Uterus (tissue), 4 donors: ENCODE results near the gene CDC42BPG. TPM values are rescaled to one million over a fixed set of nuclear protein-coding genes. Genes with fewer than 3 reads are reported as not detected.

Experiments used
- DNase-seq, 2 donors: peaks; one replicate each; pipeline ENCODE4 v3.0.0-alpha.2; 2019 to 2020
- H3K27ac ChIP-seq, 2 donors: fragments of 200-600 bp; sonication (generic); 1 replicate in 1 of 2; 2 replicates in 1 of 2; pipeline ENCODE4 v1.5.1; 2016 to 2018
- H3K27me3 ChIP-seq, 2 donors: fragments of 200-600 bp; sonication (generic); one replicate each; pipeline ENCODE4 v1.5.1; 2018 to 2019; ENCODE audit warnings: control low read depth in 1 of 2
- H3K36me3 ChIP-seq, 2 donors: fragments of 200-600 bp; sonication (generic); one replicate each; pipeline ENCODE4 v1.5.1; 2019; ENCODE audit warnings: control low read depth in 1 of 2
- H3K4me1 ChIP-seq, 2 donors: fragments of 200-600 bp; sonication (generic); one replicate each; pipeline ENCODE4 v1.5.1; 2018 to 2019; ENCODE audit warnings: control low read depth in 1 of 2
- H3K4me3 ChIP-seq, 2 donors: fragments of 200-600 bp; sonication (generic); 1 replicate in 1 of 2; 2 replicates in 1 of 2; pipeline ENCODE4 v1.5.1; 2018 to 2019; ENCODE audit warnings: mild to moderate bottlenecking in 1 of 2
- H3K9me3 ChIP-seq, 2 donors: fragments of 200-600 bp; sonication (generic); one replicate each; pipeline ENCODE4 v1.5.1; 2019; ENCODE audit warnings: control low read depth in 1 of 2
- POLR2A ChIP-seq, 2 donors: fragments of 450-650 bp; IDR thresholded peaks; one replicate each; pipeline ENCODE4 v1.6.1; 2016; ENCODE audit warnings: antibody characterized with exemption in 2 of 2, mild to moderate bottlenecking in 1 of 2, moderate library complexity in 1 of 2
- intact Hi-C: fragments of 100-400 bp; cut with DNase I; formaldehyde crosslinking; loops from one replicate; pipeline ENCODE4 v1.15.1; 2023; ENCODE audit warnings: low total_unique reads
- total RNA-seq, 4 donors: library from RNA; depleted of rRNA in 3 of 4; stranded (reverse); fragments of >200 nt in 3 of 4; gene quantifications; one replicate each; pipeline versions ENCODE4 v1.1.0 to v1.2.4, GENCODE V29; 2014 to 2023
- TF ChIP-seq, protein P1 (sequence below), 4 experiments: fragments of 200-600 bp in 2 of 4; fragments of 450-650 bp in 2 of 4; sonication (generic) in 2 of 4; IDR thresholded peaks; one replicate each; pipeline ENCODE4 v1.5.1; 2016 to 2019; ENCODE audit warnings: antibody characterized with exemption in 4 of 4, mild to moderate bottlenecking in 2 of 4, moderate library complexity in 1 of 4
- donor health status: DM: yes; HTN: yes; CAD: no.

The CDC42BPG gene
- total RNA-seq, 4 donors from 2014 or later, result under 0.01 to 2.7 (median 0.30) TPM

DNA sequence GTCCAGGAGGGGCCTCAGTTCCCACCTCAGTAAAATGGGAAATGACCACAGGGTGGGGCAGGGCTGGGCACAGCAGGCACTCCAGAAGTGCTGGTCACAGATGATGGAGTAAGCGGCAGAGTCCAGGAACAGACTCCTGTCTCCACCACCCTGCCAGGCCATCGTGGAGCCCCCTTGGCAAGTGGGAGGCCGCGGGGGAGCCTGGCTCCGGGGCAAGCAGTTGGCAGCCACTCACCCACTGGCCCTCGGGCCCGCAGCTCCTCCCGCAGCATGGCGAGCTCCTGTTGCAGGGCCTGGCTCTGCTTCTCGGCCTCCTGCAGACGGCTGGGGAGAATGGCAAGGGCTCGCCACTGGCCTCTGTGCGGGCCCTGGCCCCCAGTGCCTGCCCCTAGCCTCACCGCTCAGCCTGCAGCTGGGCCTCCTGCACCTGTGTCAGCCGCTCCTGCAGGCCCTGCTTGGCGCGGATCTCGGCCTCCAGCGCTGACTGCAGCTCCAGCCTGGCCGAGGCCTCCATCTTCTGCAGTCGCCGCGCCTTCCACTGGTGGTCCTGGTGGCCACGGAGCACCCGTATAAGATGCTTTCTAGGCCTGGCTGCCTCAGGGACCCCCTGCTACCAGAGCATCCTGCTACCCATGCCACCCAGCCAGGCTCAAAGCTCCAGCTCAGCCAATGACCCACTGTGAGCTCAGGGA is 10.3 kb downstream of the CDC42BPG start:
- TF ChIP-seq POLR2A (IDR thresholded peaks at IDR 0.05), result no peak
- TF ChIP-seq, protein P1, sequence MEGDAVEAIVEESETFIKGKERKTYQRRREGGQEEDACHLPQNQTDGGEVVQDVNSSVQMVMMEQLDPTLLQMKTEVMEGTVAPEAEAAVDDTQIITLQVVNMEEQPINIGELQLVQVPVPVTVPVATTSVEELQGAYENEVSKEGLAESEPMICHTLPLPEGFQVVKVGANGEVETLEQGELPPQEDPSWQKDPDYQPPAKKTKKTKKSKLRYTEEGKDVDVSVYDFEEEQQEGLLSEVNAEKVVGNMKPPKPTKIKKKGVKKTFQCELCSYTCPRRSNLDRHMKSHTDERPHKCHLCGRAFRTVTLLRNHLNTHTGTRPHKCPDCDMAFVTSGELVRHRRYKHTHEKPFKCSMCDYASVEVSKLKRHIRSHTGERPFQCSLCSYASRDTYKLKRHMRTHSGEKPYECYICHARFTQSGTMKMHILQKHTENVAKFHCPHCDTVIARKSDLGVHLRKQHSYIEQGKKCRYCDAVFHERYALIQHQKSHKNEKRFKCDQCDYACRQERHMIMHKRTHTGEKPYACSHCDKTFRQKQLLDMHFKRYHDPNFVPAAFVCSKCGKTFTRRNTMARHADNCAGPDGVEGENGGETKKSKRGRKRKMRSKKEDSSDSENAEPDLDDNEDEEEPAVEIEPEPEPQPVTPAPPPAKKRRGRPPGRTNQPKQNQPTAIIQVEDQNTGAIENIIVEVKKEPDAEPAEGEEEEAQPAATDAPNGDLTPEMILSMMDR (IDR thresholded peaks at IDR 0.05), result no peak
- intact Hi-C loops, result no loop called here
- no peaks in the 10 kb centered on the region for H3K9me3 ChIP-seq

GRCh38 chr11:64833509-64833908 is 10.9 kb downstream of the CDC42BPG start:
- intact Hi-C loops, result no loop called here
- no peak overlapping the region for H3K4me3 ChIP-seq
- no peaks in the 10 kb centered on the region for H3K27me3 ChIP-seq
- no peaks in the 10 kb centered on the region for H3K4me1 ChIP-seq
- no peak for DNase-seq
- no peaks in the 10 kb centered on the region for H3K36me3 ChIP-seq
- TF ChIP-seq, protein P1 (IDR thresholded peaks at IDR 0.05), result no peak
- TF ChIP-seq POLR2A (IDR thresholded peaks at IDR 0.05), result no peak
- H3K27ac ChIP-seq, result no peak overlapping the region
- no peaks in the 10 kb centered on the region for H3K9me3 ChIP-seq

More for the DNA sequence above, 10.3 kb downstream of the CDC42BPG start:
- DNase-seq, result no peak
- Histone ChIP-seq H3K4me3 (no peak overlapping the region), H3K4me1 (no peaks in the 10 kb centered on the region), H3K27me3 (no peaks in the 10 kb centered on the region), H3K36me3 (no peaks in the 10 kb centered on the region), H3K27ac (no peak overlapping the region)

- TF ChIP-seq POLR2A (IDR thresholded peaks at IDR 0.05), result no peak
- TF ChIP-seq, protein P1 (IDR thresholded peaks at IDR 0.05), result no peak
- intact Hi-C loops, result no loop called here
- no peaks in the 10 kb centered on the region for H3K36me3 ChIP-seq
- no peak overlapping the region for H3K27ac ChIP-seq
- H3K27me3 ChIP-seq, result no peaks in the 10 kb centered on the region
- H3K4me1 ChIP-seq, result no peaks in the 10 kb centered on the region
- H3K9me3 ChIP-seq, result no peaks in the 10 kb centered on the region
- H3K4me3 ChIP-seq, result no peak overlapping the region
- DNase-seq, result no peak
These were observed 11.3 kb downstream of the CDC42BPG start for GRCh38 chr11:64833198-64833502.

DNA sequence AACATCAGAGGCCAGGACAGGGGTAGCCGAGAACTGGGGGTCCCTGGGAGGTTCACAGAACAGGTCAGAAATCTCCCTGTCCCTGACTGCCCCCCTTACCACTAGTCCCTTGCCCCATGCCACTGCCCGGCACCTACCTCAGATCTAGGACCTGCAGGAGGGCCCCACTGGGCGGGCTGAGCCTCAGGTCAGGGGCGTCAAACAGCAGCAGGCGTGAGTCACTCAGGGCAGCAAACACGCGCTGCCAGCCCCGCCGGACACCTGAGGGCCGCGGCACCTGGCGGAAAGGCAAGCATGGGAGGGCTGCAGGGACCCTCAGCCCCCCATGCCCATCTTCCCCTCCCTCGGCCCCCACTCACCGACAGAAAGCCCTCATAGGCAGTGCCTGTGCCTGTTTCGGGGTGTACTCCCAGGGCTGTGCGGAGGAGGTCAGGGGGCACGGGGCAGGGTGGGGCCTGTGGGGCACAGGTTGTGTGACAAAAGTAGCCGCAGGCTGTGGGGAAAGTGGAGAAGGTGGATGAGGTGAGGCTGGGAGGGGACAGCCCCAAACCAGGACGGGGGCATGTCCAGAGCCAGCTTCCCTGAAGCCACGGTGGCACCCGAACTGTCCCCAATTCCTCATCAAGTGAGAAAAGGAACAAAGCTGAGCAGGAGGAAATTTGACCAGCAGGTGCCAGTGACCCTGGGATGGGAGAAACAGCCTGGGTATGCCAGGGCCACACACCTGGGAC is 11.8 kb downstream of the CDC42BPG start:
- Histone ChIP-seq H3K9me3 (no peaks in the 10 kb centered on the region), H3K4me1 (no peaks in the 10 kb centered on the region), H3K27ac (no peak overlapping the region), H3K36me3 (no peaks in the 10 kb centered on the region), H3K27me3 (no peaks in the 10 kb centered on the region), H3K4me3 (no peak overlapping the region)
- DNase-seq, result no peak
- intact Hi-C loops, result no loop called here
- no peak for TF ChIP-seq POLR2A (IDR thresholded peaks at IDR 0.05)
- TF ChIP-seq, protein P1 (IDR thresholded peaks at IDR 0.05), result no peak

DNA sequence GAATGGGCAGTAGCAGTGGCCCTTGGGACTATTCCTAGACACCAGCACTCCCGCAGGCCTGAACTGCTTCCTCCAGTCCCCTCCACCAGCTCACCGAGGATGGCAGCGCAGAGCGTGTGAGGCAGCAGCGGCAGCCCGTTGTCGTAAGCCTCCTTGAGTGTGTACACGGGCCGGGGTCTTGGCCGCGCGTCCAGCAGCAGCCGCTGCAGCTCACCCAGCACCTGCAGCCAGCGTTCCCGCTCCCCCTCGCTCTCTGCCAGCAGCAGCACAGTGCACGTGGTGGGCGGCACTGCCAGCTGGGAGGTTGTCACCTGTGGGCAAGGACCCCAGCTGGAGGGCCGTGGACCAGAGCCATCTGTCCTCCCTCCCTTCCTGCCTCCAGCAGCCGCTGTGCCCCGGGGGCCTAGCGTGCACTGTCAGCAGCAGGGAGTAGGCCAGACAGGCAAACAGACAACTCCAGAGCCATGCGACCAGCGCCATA is 13.0 kb downstream of the CDC42BPG start:
- intact Hi-C loops, result no loop called here
- no peak for DNase-seq
- no peak overlapping the region for H3K4me3 ChIP-seq
- H3K4me1 ChIP-seq, result no peaks in the 10 kb centered on the region
- no peaks in the 10 kb centered on the region for H3K36me3 ChIP-seq
- H3K27ac ChIP-seq, result no peak overlapping the region
- no peaks in the 10 kb centered on the region for H3K9me3 ChIP-seq
- H3K27me3 ChIP-seq, result no peaks in the 10 kb centered on the region
- TF ChIP-seq POLR2A (IDR thresholded peaks at IDR 0.05), result no peak
